Measurements from ENCODE around the gene PAIP2. TPM values are rescaled to one million over a fixed set of nuclear protein-coding genes. Genes with fewer than 3 reads are reported as not detected.

The PAIP2 gene
- total and polyA plus RNA-seq, 2 of the 4 experiments (the other 2 are of a cell fraction) = 41.9 to 59.5 TPM

GRCh38 chr5:139387611-139388197 is 46.0 kb downstream of the PAIP2 start:
- BruUV-seq (replicated peaks) = no TSS peak
- Histone ChIP-seq H3K27ac (ENCODE audit: insufficient read depth, low read length) (no peak overlapping the region), H4K5ac (ENCODE audit: low read depth, low read length) (no peak overlapping the region), H2BK20ac (ENCODE audit: low read depth, low read length) (no peak overlapping the region), H2AK9ac (replicated peaks; ENCODE audit: low read depth, low read length, poor library complexity) (no peak overlapping the region), H4K20me1 (ENCODE audit: insufficient read depth, low read length) (no peaks in the 10 kb centered on the region), H3K9ac (ENCODE audit: low read depth, low read length) (no peak overlapping the region), H3K4me1 (ENCODE audit: control insufficient read depth, insufficient read depth, low read length) (peaks cover 7% of the 10 kb centered on the region), H3K4me3 (ENCODE audit: insufficient read depth, low read depth, low read length) (no peak overlapping the region), H3K23ac (ENCODE audit: low read depth, low read length) (no peak overlapping the region), H3K14ac (replicated peaks; ENCODE audit: low read depth, low read length) (no peak overlapping the region), H2BK15ac (ENCODE audit: low read depth, low read length) (no peak overlapping the region), H3K18ac (ENCODE audit: low read depth, low read length) (no peak overlapping the region), H2AFZ (replicated peaks; ENCODE audit: low read length, poor library complexity) (peak overlapping the region; percentile 85), H2BK120ac (ENCODE audit: low read depth, low read length) (no peak overlapping the region), H3K56ac (ENCODE audit: extremely low read depth, insufficient read depth, low read length) (no peak overlapping the region), H2AK5ac (ENCODE audit: low read depth, low read length) (0 out of 2 replicates have a peak overlapping the region, but pooled peaks have one; percentile 68), H3K79me1 (ENCODE audit: low read depth in 1 of 2, low read length in 2 of 2) (no peaks in the 10 kb centered on the region), H3K9me3 (ENCODE audit: control insufficient read depth, insufficient read depth, low read length) (no peaks in the 10 kb centered on the region; the same call in 1 of the 2 replicates), H3K27me3 (ENCODE audit: control insufficient read depth, insufficient read depth, low read length) (peaks cover 3% of the 10 kb centered on the region), H3K36me3 (ENCODE audit: control insufficient read depth, insufficient read depth, low read length) (no peaks in the 10 kb centered on the region), H3K9me1 (ENCODE audit: insufficient read depth, low read length) (no peaks in the 10 kb centered on the region), H3K4ac (ENCODE audit: low read depth, low read length) (no peak overlapping the region), H4K91ac (ENCODE audit: insufficient read depth, low read depth, low read length) (no peak overlapping the region), H3K4me2 (ENCODE audit: low read depth, low read length) (no peak overlapping the region), H4K8ac (ENCODE audit: low read depth in 2 of 2, low read length in 2 of 2) (no peak overlapping the region), H2BK5ac (ENCODE audit: low read depth, low read length, poor library complexity, severe bottlenecking) (no peak overlapping the region)
- ChIA-PET POLR2A (ENCODE audit: unreplicated experiment) (no interaction called here), CTCF (no interaction called here)
- TF ChIP-seq USF2 (IDR thresholded peaks at IDR 0.05; ENCODE audit: low read depth, low read length) (no peak), MAFK (IDR thresholded peaks at IDR 0.05; ENCODE audit: low read depth, low read length) (no peak), CEBPB (IDR thresholded peaks at IDR 0.05; ENCODE audit: low read depth, low read length) (no peak), POLR2A (IDR thresholded peaks at IDR 0.05; ENCODE audit: low read depth, low read length) (no peak), NFE2L2 (IDR thresholded peaks at IDR 0.05; ENCODE audit: low read depth, low read length) (no peak), BHLHE40 (IDR thresholded peaks at IDR 0.05; ENCODE audit: low read depth, low read length) (no peak), MXI1 (IDR thresholded peaks at IDR 0.05; ENCODE audit: borderline replicate concordance, low read depth, low read length) (no peak), FOS (IDR thresholded peaks at IDR 0.05; ENCODE audit: low read depth, low read length) (no peak), ELK1 (IDR thresholded peaks at IDR 0.05; ENCODE audit: borderline replicate concordance, low read depth, low read length) (no peak), CHD1 (IDR thresholded peaks at IDR 0.05; ENCODE audit: low read depth, low read length) (no peak), RCOR1 (IDR thresholded peaks at IDR 0.05; ENCODE audit: insufficient replicate concordance, low read length) (no peak), SMC3 (IDR thresholded peaks at IDR 0.05; ENCODE audit: low read depth, low read length) (no peak), RAD21 (IDR thresholded peaks at IDR 0.05; ENCODE audit: low read length) (no peak), CTCF (conservative IDR thresholded peaks at IDR 0.05; ENCODE audit: low read depth, low read length) (no peak), RFX5 (IDR thresholded peaks at IDR 0.05; ENCODE audit: low read depth, low read length) (no peak), MAZ (IDR thresholded peaks at IDR 0.05; ENCODE audit: borderline replicate concordance, low read depth, low read length) (no peak)
- intact Hi-C loops (cut with micrococcal nuclease) (no loop called here), in situ Hi-C loops (cut with MboI; ENCODE audit: low sequenced_read_pairs) (no loop called here), dilution Hi-C loops (cut with HindIII; ENCODE audit: low sequenced_read_pairs, unreplicated experiment) (no loop called here)
- 88% methylated on average over 3 of the region's 10 CpGs; no CpG with 5 or more reads in 1 of the 2 experiments for WGBS, 2 experiments (ENCODE audit: extremely low coverage in 2 of 2, insufficient read length in 1 of 2)
- ATAC-seq (ENCODE audit: low read depth) = no peak
- no peak for DNase-seq

All from IMR-90 (cell line).